ENCODE data around the gene ANXA10. TPM values are rescaled to one million over a fixed set of nuclear protein-coding genes. Genes with fewer than 3 reads are reported as not detected.

ANXA10 gene
- total and polyA plus RNA-seq, 2 of the 4 experiments (the other 2 are of a cell fraction) = 0.44 to 0.72 TPM

DNA sequence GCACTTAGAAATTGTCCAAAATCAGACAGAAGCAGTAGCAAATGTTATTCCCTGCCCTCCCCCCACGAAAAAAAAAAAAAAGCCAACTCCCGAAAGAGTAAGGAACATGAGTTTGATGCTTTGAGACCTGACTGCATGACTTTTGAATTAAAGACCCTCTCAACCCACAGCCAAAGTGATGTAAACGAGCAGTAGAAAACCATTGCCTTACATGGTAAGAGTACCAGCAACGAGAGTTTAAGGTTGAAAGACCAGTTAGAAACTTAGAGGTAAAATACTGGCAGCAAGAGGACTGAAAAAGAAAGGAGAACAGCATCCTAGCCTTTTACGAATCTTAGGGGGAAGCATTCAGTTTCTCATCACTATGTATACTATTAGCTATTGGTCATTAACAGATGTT is 10.0 kb upstream of the ANXA10 start:
- Histone ChIP-seq H3K79me1 (ENCODE audit: low read depth in 1 of 2, low read length in 2 of 2) (no peaks in the 10 kb centered on the region), H3K4me2 (ENCODE audit: low read depth, low read length) (no peak overlapping the region), H4K8ac (ENCODE audit: low read depth in 2 of 2, low read length in 2 of 2) (no peak overlapping the region), H2AK5ac (ENCODE audit: low read depth, low read length) (no peak overlapping the region), H3K27me3 (ENCODE audit: control insufficient read depth, insufficient read depth, low read length) (no peaks in the 10 kb centered on the region), H3K4ac (ENCODE audit: low read depth, low read length) (no peak overlapping the region), H3K23ac (ENCODE audit: low read depth, low read length) (no peak overlapping the region), H2BK120ac (ENCODE audit: low read depth, low read length) (no peak overlapping the region), H3K14ac (replicated peaks; ENCODE audit: low read depth, low read length) (no peak overlapping the region), H2BK15ac (ENCODE audit: low read depth, low read length) (no peak overlapping the region), H2AK9ac (replicated peaks; ENCODE audit: low read depth, low read length, poor library complexity) (no peak overlapping the region), H3K9me3 (ENCODE audit: control insufficient read depth, insufficient read depth, low read length) (peaks cover 2% of the 10 kb centered on the region; the same call in 1 of the 2 replicates), H2BK5ac (ENCODE audit: low read depth, low read length, poor library complexity, severe bottlenecking) (no peak overlapping the region), H3K56ac (ENCODE audit: extremely low read depth, insufficient read depth, low read length) (no peak overlapping the region), H3K9ac (ENCODE audit: low read depth, low read length) (no peak overlapping the region), H3K9me1 (ENCODE audit: insufficient read depth, low read length) (no peaks in the 10 kb centered on the region), H2BK20ac (ENCODE audit: low read depth, low read length) (no peak overlapping the region), H2AFZ (replicated peaks; ENCODE audit: low read length, poor library complexity) (no peak overlapping the region), H4K5ac (ENCODE audit: low read depth, low read length) (no peak overlapping the region), H3K4me1 (ENCODE audit: control insufficient read depth, insufficient read depth, low read length) (no peaks in the 10 kb centered on the region), H4K91ac (ENCODE audit: insufficient read depth, low read depth, low read length) (no peak overlapping the region), H3K27ac (ENCODE audit: insufficient read depth, low read length) (no peak overlapping the region), H3K18ac (ENCODE audit: low read depth, low read length) (no peak overlapping the region), H4K20me1 (ENCODE audit: insufficient read depth, low read length) (no peaks in the 10 kb centered on the region), H3K4me3 (ENCODE audit: insufficient read depth, low read depth, low read length) (no peak overlapping the region), H3K36me3 (ENCODE audit: control insufficient read depth, insufficient read depth, low read length) (no peaks in the 10 kb centered on the region)
- ATAC-seq (ENCODE audit: low read depth) (no peak), DNase-seq (no peak)
- no CpG with 5 or more reads among the region's 5 CpGs for WGBS, 2 experiments (ENCODE audit: extremely low coverage in 2 of 2, insufficient read length in 1 of 2)
- TF ChIP-seq ELK1 (IDR thresholded peaks at IDR 0.05; ENCODE audit: borderline replicate concordance, low read depth, low read length) (no peak), RCOR1 (IDR thresholded peaks at IDR 0.05; ENCODE audit: insufficient replicate concordance, low read length) (no peak)
- TF ChIP-seq, protein P1, sequence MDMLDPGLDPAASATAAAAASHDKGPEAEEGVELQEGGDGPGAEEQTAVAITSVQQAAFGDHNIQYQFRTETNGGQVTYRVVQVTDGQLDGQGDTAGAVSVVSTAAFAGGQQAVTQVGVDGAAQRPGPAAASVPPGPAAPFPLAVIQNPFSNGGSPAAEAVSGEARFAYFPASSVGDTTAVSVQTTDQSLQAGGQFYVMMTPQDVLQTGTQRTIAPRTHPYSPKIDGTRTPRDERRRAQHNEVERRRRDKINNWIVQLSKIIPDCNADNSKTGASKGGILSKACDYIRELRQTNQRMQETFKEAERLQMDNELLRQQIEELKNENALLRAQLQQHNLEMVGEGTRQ (IDR thresholded peaks at IDR 0.05; ENCODE audit: low read depth, low read length) = no peak
- ChIA-PET POLR2A (ENCODE audit: unreplicated experiment) (no interaction called here), CTCF (no interaction called here)
- no TSS peak for BruUV-seq (replicated peaks)
- dilution Hi-C loops (cut with HindIII; ENCODE audit: low sequenced_read_pairs, unreplicated experiment) = no loop called here
- intact Hi-C loops (cut with micrococcal nuclease) = no loop called here
- in situ Hi-C loops (cut with MboI; ENCODE audit: low sequenced_read_pairs) = no loop called here
